ENCODE data around the gene TM4SF4.
"Not testable (repeated sequence)": the region's sequence is repeated elsewhere in the genome, so short reads cannot be mapped to it uniquely, and the experiment has no call there.

TM4SF4 gene

GRCh38 chr3:149474250-149474817, at the start of gene TM4SF4:
Gene TM4SF4 (plus strand): TSS chr3:149474697. CDS start chr3:149474878, 181 bp downstream.
- no peak for DNase-seq (ENCODE audit: low read depth)

- DNase-seq (ENCODE audit: low read depth): no peak
Measured at GRCh38 chr3:149424918-149425317, 49.6 kb upstream of the TM4SF4 start.

- DNase-seq (ENCODE audit: low read depth): no peak
Measured at GRCh38 chr3:149426325-149426724, 48.2 kb upstream of the TM4SF4 start.

- no peak for DNase-seq (ENCODE audit: low read depth)
Measured at GRCh38 chr3:149428087-149428486, 46.4 kb upstream of the TM4SF4 start.

- DNase-seq (ENCODE audit: low read depth): no peak
Measured at GRCh38 chr3:149430216-149430615, 44.3 kb upstream of the TM4SF4 start.

- no peak for DNase-seq (ENCODE audit: low read depth)
Measured at GRCh38 chr3:149432149-149432548, 42.3 kb upstream of the TM4SF4 start.

- no peak for DNase-seq (ENCODE audit: low read depth)
Measured at GRCh38 chr3:149435996-149436885, 38.3 kb upstream of the TM4SF4 start.

- DNase-seq (ENCODE audit: low read depth): no peak
Measured at GRCh38 chr3:149437286-149437685, 37.2 kb upstream of the TM4SF4 start.

- no peak for DNase-seq (ENCODE audit: low read depth)
Measured at GRCh38 chr3:149437710-149438109, 36.8 kb upstream of the TM4SF4 start.

- DNase-seq (ENCODE audit: low read depth): no peak
Measured at GRCh38 chr3:149438981-149439380, 35.5 kb upstream of the TM4SF4 start.

- DNase-seq (ENCODE audit: low read depth): no peak
Measured at GRCh38 chr3:149441642-149442041, 32.9 kb upstream of the TM4SF4 start.

- no peak for DNase-seq (ENCODE audit: low read depth)
Measured at GRCh38 chr3:149442043-149442442, 32.5 kb upstream of the TM4SF4 start.

GRCh38 chr3:149442851-149443544, 31.5 kb upstream of the TM4SF4 start:
- no peak for DNase-seq (ENCODE audit: low read depth)

- DNase-seq (ENCODE audit: low read depth): no peak
Measured at GRCh38 chr3:149443545-149443912, 31.0 kb upstream of the TM4SF4 start.

GRCh38 chr3:149444867-149445266, 29.6 kb upstream of the TM4SF4 start:
- not testable (repeated sequence) for DNase-seq (ENCODE audit: low read depth)

GRCh38 chr3:149448331-149448831, 26.1 kb upstream of the TM4SF4 start:
- DNase-seq (ENCODE audit: low read depth): no peak

GRCh38 chr3:149449182-149449581, 25.3 kb upstream of the TM4SF4 start:
- no peak for DNase-seq (ENCODE audit: low read depth)

- no peak for DNase-seq (ENCODE audit: low read depth)
Measured at GRCh38 chr3:149449799-149450198, 24.7 kb upstream of the TM4SF4 start.

GRCh38 chr3:149450281-149450680, 24.2 kb upstream of the TM4SF4 start:
- DNase-seq (ENCODE audit: low read depth): no peak

- DNase-seq (ENCODE audit: low read depth): no peak
Measured at GRCh38 chr3:149452036-149452435, 22.5 kb upstream of the TM4SF4 start.

- no peak for DNase-seq (ENCODE audit: low read depth)
Measured at GRCh38 chr3:149453140-149453805, 21.2 kb upstream of the TM4SF4 start.

GRCh38 chr3:149454746-149455145, 19.8 kb upstream of the TM4SF4 start:
- DNase-seq (ENCODE audit: low read depth): no peak
